Inferior parietal cortex (tissue), 1 donor: ENCODE results near the gene TSPAN31.

Experiments used
- DNase-seq: peaks from one replicate; pipeline ENCODE4 v3.0.0-alpha.2; 2016; ENCODE audit errors: extremely low spot score

TSPAN31 gene

GRCh38 chr12:57735952-57736740, 8.7 kb upstream of the TSPAN31 start:
- no peak for DNase-seq

GRCh38 chr12:57736741-57737466, 7.9 kb upstream of the TSPAN31 start:
- DNase-seq, result no peak

- DNase-seq, result no peak
These were observed 7.1 kb upstream of the TSPAN31 start for GRCh38 chr12:57737467-57738460.

- DNase-seq, result no peak
These were observed 6.1 kb upstream of the TSPAN31 start, which contains the start of gene AGAP2 for GRCh38 chr12:57738661-57739237. Gene AGAP2 (minus strand): TSS chr12:57738742. CDS start chr12:57738246, 496 bp downstream.

- no peak for DNase-seq
These were observed 5.5 kb upstream of the TSPAN31 start for GRCh38 chr12:57739387-57739786.

- DNase-seq, result no peak
These were observed 4.8 kb upstream of the TSPAN31 start for GRCh38 chr12:57739914-57740538.

- DNase-seq, result no peak
These were observed 4.0 kb upstream of the TSPAN31 start for GRCh38 chr12:57740656-57741412.

GRCh38 chr12:57741413-57741789, 3.4 kb upstream of the TSPAN31 start:
- no peak for DNase-seq

- no peak for DNase-seq
These were observed 2.7 kb upstream of the TSPAN31 start for GRCh38 chr12:57741844-57742738.

GRCh38 chr12:57743769-57744168, 1.1 kb upstream of the TSPAN31 start:
- DNase-seq, result no peak

- no peak for DNase-seq
These were observed 554 bp upstream of the TSPAN31 start for GRCh38 chr12:57744194-57744776.

GRCh38 chr12:57745485-57745881, 644 bp downstream of the TSPAN31 start:
- no peak for DNase-seq

- no peak for DNase-seq
These were observed 1.2 kb downstream of the TSPAN31 start for GRCh38 chr12:57746025-57746424.

- no peak for DNase-seq
These were observed 4.2 kb downstream of the TSPAN31 start for GRCh38 chr12:57749061-57749460.

- no peak for DNase-seq
These were observed 6.0 kb downstream of the TSPAN31 start for GRCh38 chr12:57750561-57751431.

GRCh38 chr12:57751432-57751787, 6.6 kb downstream of the TSPAN31 start:
- DNase-seq, result no peak

- DNase-seq, result peak; percentile 100
These were observed 7.2 kb downstream of the TSPAN31 start, which contains the start of gene CDK4 for GRCh38 chr12:57751788-57752667. Gene CDK4 (minus strand): TSS chr12:57752310. CDS start chr12:57751717, 593 bp downstream.
